ENCODE data around the gene RPP40.

RPP40 gene

DNA sequence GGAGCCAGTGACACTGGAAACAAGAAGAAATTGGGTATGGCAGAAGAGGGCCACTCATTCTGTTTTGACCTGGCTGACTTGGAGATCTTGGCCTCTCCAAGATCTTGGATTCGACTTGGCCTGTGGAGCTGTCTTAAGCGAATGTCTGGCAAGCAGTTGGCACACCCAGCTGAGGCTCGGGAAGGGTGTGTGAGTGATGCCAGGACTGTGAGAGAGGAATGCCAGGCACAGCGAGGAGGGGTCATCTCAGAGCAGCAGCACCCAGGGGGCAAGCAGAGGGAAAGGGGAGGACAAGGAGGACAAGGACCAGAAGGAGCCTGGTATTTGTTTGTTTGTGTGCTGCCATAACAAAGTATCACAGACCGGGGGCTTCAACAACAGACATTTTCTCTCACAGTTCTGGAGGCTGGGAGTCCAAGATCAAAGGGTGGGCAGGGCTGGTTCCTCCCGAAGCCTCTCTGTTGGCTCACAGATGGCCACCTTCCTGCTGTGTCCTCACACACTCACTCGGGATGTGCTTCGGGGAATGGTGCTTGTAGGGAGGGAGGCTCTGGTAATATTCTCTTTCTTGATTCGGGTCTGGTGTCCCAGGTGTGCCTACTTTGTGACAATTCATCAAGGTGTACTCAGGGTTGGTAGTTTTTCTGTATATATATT lies 33.0 kb downstream of the RPP40 start:
- no peak for TF ChIP-seq FOXP2 (optimal IDR thresholded peaks at IDR 0.05; ENCODE audit: control extremely low read depth, extremely low read length, insufficient read depth)
- TF ChIP-seq POLR2AphosphoS5 (IDR thresholded peaks at IDR 0.05; ENCODE audit: borderline replicate concordance, low read depth, low read length) = no peak
- no peak for TF ChIP-seq EZH2 (IDR thresholded peaks at IDR 0.05)
- Histone ChIP-seq H3K36me3 (ENCODE audit: insufficient read depth, low read length) (no peaks in the 10 kb centered on the region), H3K27ac (no peak overlapping the region), H3K9ac (ENCODE audit: insufficient read length) (no peak overlapping the region), H3K4me3 (no peak overlapping the region), H3K9me3 (ENCODE audit: low read depth, low read length) (no peaks in the 10 kb centered on the region)
- DNase-seq (ENCODE audit: low read depth, low spot score) = no peak

DNA sequence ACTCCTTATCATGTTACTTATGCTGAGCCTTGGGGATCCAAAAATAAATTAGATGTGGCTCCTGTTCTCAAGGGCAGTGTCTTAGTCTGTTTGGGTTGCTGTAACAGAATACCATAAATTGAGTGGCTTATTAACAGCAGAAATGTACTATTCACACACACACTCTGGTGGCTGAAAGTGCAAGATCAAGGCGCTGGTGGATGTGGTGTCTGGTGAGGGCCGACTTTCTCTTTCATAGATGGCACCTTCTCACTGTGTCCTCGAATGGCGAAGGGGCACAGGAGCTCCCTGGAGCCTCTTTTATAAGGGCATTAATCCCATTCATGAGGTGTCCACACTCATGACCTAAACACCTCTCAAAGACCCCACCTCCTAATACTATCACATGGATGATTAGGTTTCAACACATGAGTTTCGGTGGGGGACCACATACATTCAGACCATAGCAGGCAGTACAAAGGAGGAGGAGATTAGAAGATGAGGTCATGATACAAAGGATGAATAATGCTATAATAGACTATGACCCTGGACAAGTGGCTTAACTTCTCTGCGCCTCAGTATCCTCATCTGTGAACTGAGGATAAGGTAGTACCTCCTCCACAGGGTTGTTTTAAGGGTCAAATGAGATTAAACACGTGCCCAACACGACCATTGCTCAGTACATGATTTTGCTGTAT lies 34.1 kb downstream of the RPP40 start:
- Histone ChIP-seq H3K27ac (no peak overlapping the region), H3K9me3 (ENCODE audit: low read depth, low read length) (no peaks in the 10 kb centered on the region)

DNA sequence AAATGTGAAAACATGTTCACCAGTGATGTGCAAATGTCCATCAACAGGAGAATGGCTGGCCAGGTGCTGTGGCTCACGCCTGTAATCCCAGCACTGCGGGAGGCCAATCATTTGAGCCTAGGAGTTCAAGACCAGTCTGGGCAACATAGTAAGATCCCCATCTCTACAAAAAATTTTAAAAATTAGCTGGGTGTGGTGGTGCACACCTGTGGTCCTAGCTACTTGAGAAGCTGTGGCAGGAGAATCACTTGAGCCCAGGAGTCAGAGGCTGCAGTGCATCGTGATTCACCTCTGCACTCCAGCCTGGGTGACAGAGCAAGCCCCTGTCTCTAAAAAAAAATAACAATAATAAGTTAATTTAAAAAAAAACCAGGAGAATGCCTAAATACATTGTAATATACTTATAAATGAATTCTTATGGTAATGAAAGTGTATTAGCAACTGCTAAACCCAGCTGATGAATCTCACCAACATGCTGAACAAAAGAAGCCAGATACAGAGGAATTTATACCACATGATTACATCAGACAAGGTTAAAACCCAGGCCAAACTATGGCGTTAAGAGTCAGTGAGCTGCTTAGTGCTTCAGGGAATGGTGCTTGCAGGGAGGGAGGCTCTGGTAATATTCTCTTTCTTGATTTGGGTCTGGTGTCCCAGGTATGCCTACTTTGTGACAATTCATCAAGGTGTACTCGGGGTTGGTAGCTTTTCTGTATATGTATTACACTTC lies 36.4 kb downstream of the RPP40 start:
- DNase-seq (ENCODE audit: low read depth, low spot score) = no peak
- Histone ChIP-seq H3K4me3 (no peak overlapping the region), H3K9me3 (ENCODE audit: low read depth, low read length) (no peaks in the 10 kb centered on the region), H3K27ac (no peak overlapping the region), H3K36me3 (ENCODE audit: insufficient read depth, low read length) (no peaks in the 10 kb centered on the region), H3K9ac (ENCODE audit: insufficient read length) (no peak overlapping the region)
- TF ChIP-seq POLR2AphosphoS5 (IDR thresholded peaks at IDR 0.05; ENCODE audit: borderline replicate concordance, low read depth, low read length) (no peak), FOXP2 (optimal IDR thresholded peaks at IDR 0.05; ENCODE audit: control extremely low read depth, extremely low read length, insufficient read depth) (no peak), EZH2 (IDR thresholded peaks at IDR 0.05) (no peak)

More for the DNA sequence above, 34.1 kb downstream of the RPP40 start:
- Histone ChIP-seq H3K4me3 (no peak overlapping the region), H3K36me3 (ENCODE audit: insufficient read depth, low read length) (no peaks in the 10 kb centered on the region), H3K9ac (ENCODE audit: insufficient read length) (no peak overlapping the region)
- TF ChIP-seq EZH2 (IDR thresholded peaks at IDR 0.05) = no peak
- no peak for TF ChIP-seq FOXP2 (optimal IDR thresholded peaks at IDR 0.05; ENCODE audit: control extremely low read depth, extremely low read length, insufficient read depth)
- no peak for TF ChIP-seq POLR2AphosphoS5 (IDR thresholded peaks at IDR 0.05; ENCODE audit: borderline replicate concordance, low read depth, low read length)
- no peak for DNase-seq (ENCODE audit: low read depth, low spot score)

DNA sequence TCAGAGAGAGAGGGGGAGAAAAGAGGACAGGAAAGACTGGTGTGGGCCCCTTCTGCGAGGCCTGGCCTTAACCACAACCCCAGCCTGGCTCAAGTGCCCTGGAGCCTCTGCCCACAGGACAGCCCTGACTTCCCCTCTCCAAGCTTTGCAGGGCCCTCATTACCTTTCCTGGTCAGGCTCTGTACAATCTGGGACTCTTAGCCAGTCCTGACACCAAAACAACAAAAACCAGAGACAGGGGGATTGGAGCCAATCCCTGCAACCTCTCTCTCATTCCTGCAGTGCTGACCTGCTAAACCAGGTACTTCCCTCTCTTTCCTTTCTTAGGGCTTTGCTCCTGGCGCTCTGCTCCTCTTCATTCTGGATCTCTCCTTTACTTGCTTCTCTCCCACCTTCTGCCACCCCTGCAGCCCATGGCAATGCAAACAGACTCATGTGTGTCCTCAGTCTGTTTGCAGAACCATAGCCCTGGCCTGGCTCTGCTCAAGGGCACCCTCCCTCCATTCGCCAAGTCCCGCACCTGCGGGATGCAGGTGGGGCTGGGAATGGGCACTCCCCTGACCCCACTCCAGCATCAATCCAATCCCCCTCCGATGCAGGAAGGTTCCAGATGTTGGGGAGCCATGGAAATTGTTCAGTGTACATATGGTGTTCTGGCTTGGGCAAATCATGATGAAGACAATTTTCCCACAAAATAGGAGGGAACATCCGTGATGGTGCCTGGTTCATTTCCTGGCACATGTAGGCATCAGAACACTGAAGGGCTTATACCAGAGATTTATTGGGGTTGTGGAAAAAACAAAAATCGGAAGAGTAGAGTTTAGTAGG lies 38.1 kb downstream of the RPP40 start:
- no peaks in the 10 kb centered on the region for H3K36me3 ChIP-seq (ENCODE audit: insufficient read depth, low read length)
- TF ChIP-seq POLR2AphosphoS5 (IDR thresholded peaks at IDR 0.05; ENCODE audit: borderline replicate concordance, low read depth, low read length) (no peak), EZH2 (IDR thresholded peaks at IDR 0.05) (no peak), FOXP2 (optimal IDR thresholded peaks at IDR 0.05; ENCODE audit: control extremely low read depth, extremely low read length, insufficient read depth) (no peak)
- no peak overlapping the region for H3K9ac ChIP-seq (ENCODE audit: insufficient read length)
- H3K9me3 ChIP-seq (ENCODE audit: low read depth, low read length) = no peaks in the 10 kb centered on the region
- DNase-seq (ENCODE audit: low read depth, low spot score) = no peak
- H3K4me3 ChIP-seq = no peak overlapping the region
- H3K27ac ChIP-seq = no peak overlapping the region

DNA sequence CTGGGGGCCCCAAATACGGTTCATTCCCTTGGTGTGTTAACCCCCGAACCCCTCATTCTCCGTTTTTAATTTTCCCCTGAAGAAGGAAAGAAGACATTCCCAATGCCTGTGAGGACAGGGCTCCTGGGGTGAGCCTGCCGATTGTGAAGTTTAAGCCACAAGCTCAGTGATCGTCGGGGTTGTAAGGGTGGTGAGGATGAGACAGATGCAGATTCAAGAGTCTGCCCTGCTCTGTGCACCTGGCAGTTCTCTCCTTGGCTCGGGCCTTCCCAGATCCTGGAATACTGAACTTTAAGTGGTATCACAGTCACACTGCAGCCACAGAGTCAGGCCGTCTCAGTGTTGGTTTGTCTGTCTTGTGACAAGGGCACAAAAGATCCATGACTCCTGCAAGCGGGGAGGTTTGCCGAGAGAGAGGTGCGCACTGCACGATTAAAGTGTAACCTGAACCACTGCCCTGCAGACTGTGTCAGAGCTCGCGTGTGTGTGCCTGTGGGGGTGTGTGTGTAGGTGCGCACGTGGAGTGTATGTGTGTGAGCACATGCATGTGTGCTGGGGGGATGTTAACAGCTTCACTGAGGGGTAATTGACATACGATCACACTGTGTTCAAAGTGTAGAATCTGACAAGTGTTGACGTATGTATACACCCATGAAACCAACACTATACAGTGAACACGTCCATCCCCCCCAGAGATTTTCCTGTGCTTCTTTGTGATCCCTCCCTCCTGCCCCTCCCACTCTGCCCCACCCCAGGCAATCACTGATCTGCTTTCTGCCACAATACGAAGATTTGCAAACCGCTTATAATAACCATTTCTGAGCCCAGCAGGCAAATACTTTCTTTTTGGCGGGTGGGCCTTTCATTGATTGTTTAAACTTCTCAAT lies 38.9 kb downstream of the RPP40 start:
- H3K36me3 ChIP-seq (ENCODE audit: insufficient read depth, low read length) = no peaks in the 10 kb centered on the region
- no peaks in the 10 kb centered on the region for H3K9me3 ChIP-seq (ENCODE audit: low read depth, low read length)
- H3K4me3 ChIP-seq = no peak overlapping the region
- DNase-seq (ENCODE audit: low read depth, low spot score) = no peak
- no peak for TF ChIP-seq FOXP2 (optimal IDR thresholded peaks at IDR 0.05; ENCODE audit: control extremely low read depth, extremely low read length, insufficient read depth)
- no peak for TF ChIP-seq EZH2 (IDR thresholded peaks at IDR 0.05)
- TF ChIP-seq POLR2AphosphoS5 (IDR thresholded peaks at IDR 0.05; ENCODE audit: borderline replicate concordance, low read depth, low read length) = no peak
- no peak overlapping the region for H3K27ac ChIP-seq
- H3K9ac ChIP-seq (ENCODE audit: insufficient read length) = no peak overlapping the region

DNA sequence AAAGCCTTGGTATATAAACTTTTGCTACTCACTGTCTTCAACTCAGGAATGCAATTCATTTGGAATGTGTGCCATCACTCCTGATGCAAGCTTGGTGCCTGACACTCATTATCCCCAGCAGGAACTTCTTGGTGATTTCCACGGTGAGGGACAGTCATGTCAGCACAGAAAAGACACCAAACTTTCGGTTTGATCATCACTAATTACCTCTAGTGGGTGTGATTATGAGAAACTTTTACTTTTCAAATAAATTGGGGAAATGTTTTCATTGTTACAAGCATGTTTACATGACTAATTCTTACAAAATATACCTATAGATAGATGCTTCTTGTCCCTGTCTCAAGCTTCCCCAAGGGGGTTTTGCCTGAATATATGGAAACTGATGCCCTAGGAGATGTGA lies 40.9 kb downstream of the RPP40 start:
- no peak for DNase-seq (ENCODE audit: low read depth, low spot score)
- Histone ChIP-seq H3K9me3 (ENCODE audit: low read depth, low read length) (no peaks in the 10 kb centered on the region), H3K9ac (ENCODE audit: insufficient read length) (no peak overlapping the region), H3K36me3 (ENCODE audit: insufficient read depth, low read length) (no peaks in the 10 kb centered on the region), H3K27ac (no peak overlapping the region), H3K4me3 (no peak overlapping the region)
- TF ChIP-seq POLR2AphosphoS5 (IDR thresholded peaks at IDR 0.05; ENCODE audit: borderline replicate concordance, low read depth, low read length) (no peak), EZH2 (IDR thresholded peaks at IDR 0.05) (no peak), FOXP2 (optimal IDR thresholded peaks at IDR 0.05; ENCODE audit: control extremely low read depth, extremely low read length, insufficient read depth) (no peak)
